NCI-H1694 (cell line): ENCODE results near the gene PKM.

Source experiments
- DNase-seq: peaks from one replicate; lab custom pipeline; 2025; lab: John Stamatoyannopoulos, UW

Gene PKM

DNA sequence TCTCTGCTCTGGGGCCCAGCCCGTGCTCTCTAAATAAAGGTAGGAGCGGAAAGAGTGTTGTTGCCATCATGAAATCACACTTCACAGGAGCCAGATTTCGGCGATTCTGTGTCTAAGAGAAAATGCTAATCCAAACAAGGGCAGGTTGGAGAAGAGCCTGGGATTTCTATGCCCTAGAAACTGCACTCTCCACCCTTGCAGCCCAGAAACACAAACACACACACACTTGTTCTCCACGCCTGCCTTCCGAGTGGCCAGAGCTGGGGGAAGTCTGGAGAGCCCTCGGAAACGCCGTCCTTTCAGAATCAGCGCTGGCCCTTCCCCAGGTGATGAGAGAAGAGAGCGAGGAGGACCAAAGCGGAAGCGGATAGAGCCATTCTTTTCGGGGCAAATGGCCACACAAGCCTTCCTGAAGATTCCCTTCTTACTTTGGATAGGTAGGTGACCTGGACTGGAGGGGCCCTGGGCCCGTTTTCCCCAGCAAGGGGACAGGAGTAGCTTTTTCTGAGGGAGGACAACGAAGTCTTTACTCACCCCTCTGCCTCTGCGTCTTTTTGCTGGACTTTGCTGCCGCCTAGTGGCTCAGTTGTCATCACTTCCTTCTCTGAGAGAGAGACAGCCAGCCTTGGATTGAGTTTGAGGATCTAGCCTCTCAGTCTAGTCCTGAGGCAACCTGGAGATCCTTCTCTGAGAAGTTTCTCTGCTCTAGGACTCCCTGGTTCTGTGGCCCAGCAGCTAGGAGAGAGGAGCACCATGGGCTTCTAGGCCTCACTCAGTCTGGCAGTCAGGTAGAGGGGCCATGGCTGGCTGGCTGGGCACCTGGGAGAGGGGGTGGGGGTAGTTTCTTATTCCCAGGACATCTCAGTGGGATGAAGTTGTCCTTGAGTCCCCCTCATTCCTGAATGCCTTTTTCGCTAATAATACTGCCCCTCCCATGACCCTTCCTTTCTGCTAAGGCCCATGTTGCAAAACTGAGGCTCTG is 75.1 kb downstream of the PKM start:
- peak; percentile 64 for DNase-seq

DNA sequence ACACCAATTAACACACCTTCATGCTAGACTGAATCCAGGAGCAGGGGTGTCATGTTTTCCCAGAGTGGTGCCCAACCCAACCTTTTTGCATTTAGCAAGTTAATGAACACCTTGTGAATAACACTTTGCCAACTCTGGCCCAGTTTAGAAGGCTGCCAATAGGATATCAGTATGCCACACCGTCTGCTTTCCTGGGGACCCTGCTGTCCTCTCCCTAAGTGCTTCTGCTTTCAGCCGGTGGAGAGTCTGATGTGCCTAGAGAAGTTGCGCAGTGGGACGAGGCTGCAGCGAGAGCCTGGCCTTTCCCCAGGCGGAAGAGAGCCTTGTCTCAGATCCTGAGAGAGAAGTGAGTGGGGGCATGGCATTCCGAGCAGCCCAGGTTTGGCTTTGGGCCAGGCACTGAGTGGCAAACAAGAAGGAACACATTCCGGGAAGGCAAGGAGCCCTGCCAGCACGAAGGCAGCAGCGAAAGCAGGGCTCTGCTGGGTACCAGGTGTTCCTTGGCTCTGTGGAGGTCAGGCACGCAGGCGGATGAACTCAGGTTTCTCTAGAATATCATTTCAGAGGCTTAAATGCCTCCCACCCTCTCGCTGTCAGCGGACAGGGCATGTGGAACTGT is 75.9 kb downstream of the PKM start:
- DNase-seq = peak; percentile 24

DNA sequence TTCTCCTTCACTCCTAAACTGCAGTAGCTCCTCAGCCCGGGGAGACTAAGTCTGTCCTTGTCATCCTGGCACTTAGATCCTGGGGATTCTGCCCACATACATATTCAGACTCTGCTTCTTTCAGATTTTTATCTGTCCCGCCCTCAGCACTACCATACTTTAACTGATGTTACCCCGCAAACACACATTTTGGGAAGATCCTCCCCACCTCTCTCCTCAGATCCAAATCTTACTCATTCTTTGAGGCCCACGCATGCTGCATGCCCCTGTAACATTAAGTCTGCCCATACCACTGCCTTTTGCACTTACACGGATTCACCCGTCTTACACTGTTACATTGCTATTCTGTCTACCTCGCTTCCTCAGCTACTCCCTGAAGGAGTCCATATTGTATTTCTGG is 76.7 kb downstream of the PKM start:
- DNase-seq = no peak

DNA sequence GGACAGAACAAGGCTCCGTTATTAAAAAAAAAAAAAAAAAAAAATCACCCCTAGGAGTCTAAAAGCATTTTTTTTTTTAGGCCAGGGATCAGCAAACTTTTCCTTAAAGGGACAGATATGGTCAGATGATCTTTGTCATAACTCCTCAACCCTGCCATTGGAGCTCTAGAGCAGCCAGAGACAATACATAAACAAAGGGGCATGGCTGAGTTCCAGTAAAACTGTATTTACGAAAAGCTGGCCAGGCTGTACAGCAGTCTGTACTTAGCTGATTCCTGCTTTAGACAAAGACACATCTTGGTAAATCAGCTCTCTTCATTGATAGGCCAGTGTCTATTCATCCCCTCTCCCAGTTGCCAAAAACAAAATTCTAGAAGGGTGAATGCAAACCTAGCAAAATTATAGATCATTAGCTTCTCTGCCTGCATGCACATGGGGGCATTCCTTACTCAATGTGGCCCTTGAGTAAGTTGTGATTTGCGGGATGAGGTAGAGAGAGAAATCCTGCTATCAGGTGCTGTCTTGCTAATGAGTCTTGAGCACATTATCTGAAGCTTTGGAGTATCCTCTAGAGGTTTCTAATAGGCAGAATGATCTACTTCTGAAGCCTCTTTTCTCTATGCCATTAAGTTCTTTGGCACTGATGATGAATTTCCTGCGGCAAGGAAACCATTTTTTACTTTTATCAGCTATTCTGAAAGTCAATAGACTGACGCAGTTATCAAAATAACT is 77.6 kb downstream of the PKM start:
- DNase-seq = no peak
